K562 (cell line): Measurements from ENCODE around the gene RGS19. TPM values are rescaled to one million over a fixed set of nuclear protein-coding genes. Genes with fewer than 3 reads are reported as not detected.

Experiments
- EGR1 ChIP-seq: fragments of 450-650 bp; conservative IDR thresholded peaks from 2 replicates; pipeline ENCODE4 v1.6.1; 2017; ENCODE audit warnings: mild to moderate bottlenecking
- POLR2H ChIP-seq: IDR thresholded peaks from 2 replicates; pipeline ENCODE4 v1.6.1; 2016; ENCODE audit warnings: missing genetic modification characterization, low read depth, mild to moderate bottlenecking, control low read depth, missing compliant biosample characterization, moderate library complexity
- RBM22 ChIP-seq: fragments of 200-400 bp; formaldehyde crosslinking; IDR thresholded peaks from 2 replicates; pipeline ENCODE4 v1.6.1; 2018; ENCODE audit warnings: low read length, low read depth; ENCODE audit not compliant: poor library complexity, severe bottlenecking
- SAP30 ChIP-seq: fragments of 200-600 bp; sonication (generic); IDR thresholded peaks from 2 replicates; pipeline ENCODE4 v1.6.1; 2012; ENCODE audit warnings: borderline replicate concordance, low read depth, mild to moderate bottlenecking, moderate library complexity, low read length, control low read depth, inconsistent platforms; ENCODE audit not compliant: insufficient read depth, poor library complexity, severe bottlenecking
- SMAD3 ChIP-seq: fragments of 450-650 bp; formaldehyde crosslinking; conservative IDR thresholded peaks from 2 replicates; pipeline ENCODE4 v1.4.0; 2020; ENCODE audit warnings: mild to moderate bottlenecking
- SP1 ChIP-seq: sonication (generic); formaldehyde crosslinking; IDR thresholded peaks from 2 replicates; pipeline ENCODE4 v1.8.1; 2022; ENCODE audit warnings: mild to moderate bottlenecking, missing genetic modification reagents
- polyA plus RNA-seq, 8 experiments: library from polyadenylated mRNA; depleted of rRNA in 4 of 8; stranded (reverse) in 5 of 8; unstranded in 3 of 8; fragments of >200 nt; fragmentation: Nextera tagmentation in 2 of 8; fragmentation: Illumina TruSeq in 1 of 8; extraction: Ambion mirVana in 2 of 8; extraction: Trizol in 1 of 8; gene quantifications; 2 replicates each; pipeline versions ENCODE4 v1.2.1 to v1.2.3, GENCODE V29; 2011 to 2014; ENCODE audit warnings: inconsistent platforms in 1 of 8, missing spikeins in 1 of 8
- total RNA-seq, 7 experiments: library from RNA; depleted of rRNA in 6 of 7; stranded (reverse); fragments of >200 nt in 6 of 7; fragmentation: Illumina TruSeq in 2 of 7; extraction: Trizol in 2 of 7; gene quantifications; 2 replicates each; pipeline versions ENCODE4 v1.2.1 to v1.2.3, GENCODE V29; 2011 to 2021; ENCODE audit warnings: low replicate concordance in 1 of 7
- TF ChIP-seq, protein P1 (sequence below), 2 experiments: IDR thresholded peaks; 2 replicates each; pipeline ENCODE4 v1.6.1; 2011; ENCODE audit warnings: borderline replicate concordance in 1 of 2, control low read depth in 1 of 2, low read depth in 1 of 2, low read length in 1 of 2, mild to moderate bottlenecking in 1 of 2, mixed read lengths in 1 of 2, moderate library complexity in 1 of 2; ENCODE audit not compliant: insufficient read depth in 1 of 2, insufficient read length in 1 of 2, poor library complexity in 1 of 2, severe bottlenecking in 1 of 2; ENCODE audit errors: extremely low read depth in 1 of 2
- TF ChIP-seq, protein P2 (sequence below): conservative IDR thresholded peaks from 2 replicates; pipeline ENCODE4 v1.6.1; 2011; ENCODE audit warnings: low read depth, mild to moderate bottlenecking, low read length; ENCODE audit not compliant: control insufficient read depth

RGS19 gene
- total and polyA plus RNA-seq, 9 of the 15 experiments (the other 6 are each of a cell fraction or from before 2014, with no cell fraction given): 0.41 to 23.7 (median 14.6) TPM

DNA sequence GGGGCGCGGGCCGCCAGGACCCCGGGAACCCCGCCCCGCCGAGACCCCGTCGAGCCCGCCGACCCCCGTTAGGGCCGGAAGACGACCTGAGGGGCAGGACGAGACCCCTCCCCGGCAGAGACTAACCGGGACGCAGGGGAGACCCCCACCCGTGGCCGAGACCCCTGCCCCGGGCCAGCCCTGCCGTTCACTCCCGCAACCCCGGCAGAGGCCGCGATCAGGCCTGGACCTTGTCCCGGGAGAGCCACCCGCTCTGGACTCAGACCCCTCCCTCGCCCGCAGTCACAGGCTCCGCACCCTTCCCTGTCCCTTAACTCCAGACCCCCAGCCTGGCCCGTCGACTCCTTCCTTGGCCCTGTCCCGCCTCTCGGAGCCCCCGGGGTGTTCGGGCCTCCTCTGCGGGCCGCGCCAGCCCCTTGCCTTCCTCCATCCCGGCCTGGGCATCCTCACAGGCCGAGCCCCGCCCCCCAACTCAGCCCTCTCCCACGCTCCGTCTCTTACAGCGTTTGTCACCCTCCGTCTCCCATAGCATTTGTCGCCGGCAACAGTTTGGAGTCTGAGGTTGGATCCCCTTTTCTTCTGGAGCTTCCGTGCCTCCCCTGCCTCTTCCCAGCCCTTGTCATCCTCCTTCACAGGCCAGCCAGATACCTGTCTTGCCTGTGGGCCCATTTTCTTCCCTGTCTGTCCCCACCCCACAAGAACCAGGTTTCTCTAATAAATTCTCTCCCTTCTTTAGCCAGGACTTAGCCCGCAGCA lies 15.8 kb downstream of the RGS19 start (continued):
- TF ChIP-seq EGR1: peak; percentile 60
- no peak for TF ChIP-seq SP1 (CRISPR knock-in tag)
- TF ChIP-seq SAP30: peak; percentile 8
- no peak for TF ChIP-seq SMAD3
- TF ChIP-seq, protein P1, sequence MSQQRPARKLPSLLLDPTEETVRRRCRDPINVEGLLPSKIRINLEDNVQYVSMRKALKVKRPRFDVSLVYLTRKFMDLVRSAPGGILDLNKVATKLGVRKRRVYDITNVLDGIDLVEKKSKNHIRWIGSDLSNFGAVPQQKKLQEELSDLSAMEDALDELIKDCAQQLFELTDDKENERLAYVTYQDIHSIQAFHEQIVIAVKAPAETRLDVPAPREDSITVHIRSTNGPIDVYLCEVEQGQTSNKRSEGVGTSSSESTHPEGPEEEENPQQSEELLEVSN (IDR thresholded peaks at IDR 0.05; ENCODE audit: borderline replicate concordance in 1 of 2, extremely low read depth in 1 of 2, insufficient read depth in 1 of 2, insufficient read length in 1 of 2, low read depth in 1 of 2, low read length in 1 of 2, poor library complexity in 1 of 2, severe bottlenecking in 1 of 2): no peak
- TF ChIP-seq, protein P2, sequence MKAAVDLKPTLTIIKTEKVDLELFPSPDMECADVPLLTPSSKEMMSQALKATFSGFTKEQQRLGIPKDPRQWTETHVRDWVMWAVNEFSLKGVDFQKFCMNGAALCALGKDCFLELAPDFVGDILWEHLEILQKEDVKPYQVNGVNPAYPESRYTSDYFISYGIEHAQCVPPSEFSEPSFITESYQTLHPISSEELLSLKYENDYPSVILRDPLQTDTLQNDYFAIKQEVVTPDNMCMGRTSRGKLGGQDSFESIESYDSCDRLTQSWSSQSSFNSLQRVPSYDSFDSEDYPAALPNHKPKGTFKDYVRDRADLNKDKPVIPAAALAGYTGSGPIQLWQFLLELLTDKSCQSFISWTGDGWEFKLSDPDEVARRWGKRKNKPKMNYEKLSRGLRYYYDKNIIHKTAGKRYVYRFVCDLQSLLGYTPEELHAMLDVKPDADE: 0 out of 2 replicates have a peak, but pooled peaks have one; percentile 16
- peak; percentile 40 for TF ChIP-seq RBM22
- no peak for TF ChIP-seq POLR2H (tag)
